H9 (cell line): Measurements from ENCODE around the gene ZNF746. TPM values are rescaled to one million over a fixed set of nuclear protein-coding genes. Genes with fewer than 3 reads are reported as not detected.

Source experiments
- DNase-seq: peaks from one replicate; pipeline ENCODE4 v3.0.0-alpha.2; 2017
- H2AFZ ChIP-seq: one replicate; pipeline ENCODE4 v1.6.1; 2013; ENCODE audit warnings: mild to moderate bottlenecking, low read length, control low read depth, moderate library complexity
- H2AK5ac ChIP-seq: 2 replicates; pipeline ENCODE4 v1.6.1; 2013; ENCODE audit warnings: low read length, control low read depth, mixed read lengths; ENCODE audit not compliant: insufficient read length
- H2BK120ac ChIP-seq: one replicate; pipeline ENCODE4 v1.6.1; 2013; ENCODE audit warnings: low read depth, mild to moderate bottlenecking, low read length, control low read depth, inconsistent platforms; ENCODE audit not compliant: poor library complexity, severe bottlenecking
- H2BK12ac ChIP-seq: 2 replicates; pipeline ENCODE4 v1.6.1; 2013; ENCODE audit warnings: low read length, control low read depth, mixed read lengths, low read depth; ENCODE audit not compliant: insufficient read length
- H2BK15ac ChIP-seq: 2 replicates; pipeline ENCODE4 v1.6.1; 2013; ENCODE audit warnings: low read depth, low read length, control low read depth
- H2BK20ac ChIP-seq: one replicate; pipeline ENCODE4 v1.6.1; 2013; ENCODE audit warnings: low read depth, mild to moderate bottlenecking, low read length, control low read depth, inconsistent platforms; ENCODE audit not compliant: poor library complexity, severe bottlenecking
- H2BK5ac ChIP-seq: 2 replicates; pipeline ENCODE4 v1.6.1; 2013; ENCODE audit warnings: low read length, control low read depth, mixed read lengths; ENCODE audit not compliant: insufficient read length
- H3K14ac ChIP-seq: 2 replicates; pipeline ENCODE4 v1.6.1; 2013; ENCODE audit warnings: low read length, control low read depth; ENCODE audit not compliant: insufficient read depth
- H3K18ac ChIP-seq: 2 replicates; pipeline ENCODE4 v1.6.1; 2013; ENCODE audit warnings: low read depth, mild to moderate bottlenecking, mixed read lengths, low read length, control low read depth; ENCODE audit not compliant: insufficient read length
- H3K23ac ChIP-seq: 2 replicates; pipeline ENCODE4 v1.6.1; 2013; ENCODE audit warnings: low read length, control low read depth, mixed read lengths, low read depth; ENCODE audit not compliant: insufficient read length
- H3K23me2 ChIP-seq: 2 replicates; pipeline ENCODE4 v1.6.1; 2013; ENCODE audit warnings: low read depth, mild to moderate bottlenecking, mixed read lengths, low read length, control low read depth; ENCODE audit not compliant: insufficient read length, poor library complexity, severe bottlenecking
- H3K27ac ChIP-seq: 2 replicates; pipeline ENCODE4 v1.5.1; 2013; ENCODE audit warnings: low read length, control low read depth, mixed read lengths, low read depth; ENCODE audit not compliant: insufficient read length
- H3K27me3 ChIP-seq: 2 replicates; pipeline ENCODE4 v1.6.1; 2013; ENCODE audit warnings: low read length, control low read depth, inconsistent platforms; ENCODE audit not compliant: insufficient read depth
- H3K4ac ChIP-seq: 2 replicates; pipeline ENCODE4 v1.6.1; 2013; ENCODE audit warnings: low read depth, mild to moderate bottlenecking, control low read depth, inconsistent platforms, low read length, moderate library complexity
- H3K4me1 ChIP-seq: 2 replicates; pipeline ENCODE4 v1.6.1; 2013; ENCODE audit warnings: low read length, control low read depth, inconsistent platforms; ENCODE audit not compliant: insufficient read depth
- H3K4me2 ChIP-seq: 2 replicates; pipeline ENCODE4 v1.6.1; 2013; ENCODE audit warnings: low read length, control low read depth, mixed read lengths; ENCODE audit not compliant: insufficient read length, insufficient read depth
- H3K56ac ChIP-seq: 2 replicates; pipeline ENCODE4 v1.6.1; 2013; ENCODE audit warnings: low read depth, mild to moderate bottlenecking, mixed read lengths, low read length, control low read depth; ENCODE audit not compliant: insufficient read length
- H3K79me1 ChIP-seq: 2 replicates; pipeline ENCODE4 v1.6.1; 2013; ENCODE audit warnings: low read depth, mild to moderate bottlenecking, moderate library complexity, low read length, control low read depth, inconsistent platforms; ENCODE audit not compliant: insufficient read depth, poor library complexity, severe bottlenecking
- H3K79me2 ChIP-seq: 2 replicates; pipeline ENCODE4 v1.6.1; 2013; ENCODE audit warnings: low read length, control low read depth, inconsistent platforms; ENCODE audit not compliant: insufficient read depth
- H3K9ac ChIP-seq: 2 replicates; pipeline ENCODE4 v1.6.1; 2013; ENCODE audit warnings: low read length, control low read depth, mixed read lengths; ENCODE audit not compliant: insufficient read length; ENCODE audit errors: extremely low read depth
- H3K9me3 ChIP-seq: one replicate; pipeline ENCODE4 v1.6.1; 2013; ENCODE audit warnings: low read depth, low read length, inconsistent platforms; ENCODE audit not compliant: control insufficient read depth
- H3T11ph ChIP-seq: one replicate; pipeline ENCODE4 v1.6.1; 2013; ENCODE audit warnings: mild to moderate bottlenecking, low read length, control low read depth, inconsistent platforms
- H4K20me1 ChIP-seq: one replicate; pipeline ENCODE4 v1.6.1; 2013; ENCODE audit not compliant: control insufficient read depth, insufficient read length, insufficient read depth
- H4K5ac ChIP-seq: 2 replicates; pipeline ENCODE4 v1.6.1; 2013; ENCODE audit warnings: low read depth, mild to moderate bottlenecking, mixed read lengths, low read length, control low read depth; ENCODE audit not compliant: insufficient read length
- H4K8ac ChIP-seq: replicated peaks from 2 replicates; pipeline ENCODE4 v1.6.1; 2013; ENCODE audit warnings: low read length, control low read depth, mixed read lengths, low read depth; ENCODE audit not compliant: insufficient read length
- H4K91ac ChIP-seq: 2 replicates; pipeline ENCODE4 v1.6.1; 2013; ENCODE audit warnings: low read depth, mild to moderate bottlenecking, moderate library complexity, mixed read lengths, low read length, control low read depth; ENCODE audit not compliant: insufficient read length
- H3K27ac Mint-ChIP-seq, 3 experiments: 2 replicates in 2 of 3; 3 replicates in 1 of 3; pipeline ENCODE4 v1.8.0; 2020 to 2021; ENCODE audit warnings: mixed read lengths in 3 of 3, mild to moderate bottlenecking in 1 of 3, moderate library complexity in 1 of 3
- H3K27me3 Mint-ChIP-seq: 2 replicates; pipeline ENCODE4 v1.8.0; 2021; ENCODE audit warnings: low read depth, mild to moderate bottlenecking, moderate library complexity, mixed read lengths
- H3K36me3 Mint-ChIP-seq, 3 experiments: 2 replicates in 2 of 3; 3 replicates in 1 of 3; pipeline ENCODE4 v1.8.0; 2020 to 2021; ENCODE audit warnings: low read depth in 3 of 3, mixed read lengths in 3 of 3; ENCODE audit not compliant: insufficient read depth in 1 of 3
- H3K4me1 Mint-ChIP-seq, 2 experiments: 2 replicates each; pipeline ENCODE4 v1.8.0; 2020; ENCODE audit warnings: mixed read lengths in 2 of 2
- H3K4me3 Mint-ChIP-seq, 2 experiments: 2 replicates in 1 of 2; 3 replicates in 1 of 2; pipeline ENCODE4 v1.8.0; 2020 to 2021; ENCODE audit warnings: mild to moderate bottlenecking in 2 of 2, mixed read lengths in 2 of 2, moderate library complexity in 1 of 2
- H3K9me3 Mint-ChIP-seq, 2 experiments: 2 replicates in 1 of 2; 3 replicates in 1 of 2; pipeline ENCODE4 v1.8.0; 2020; ENCODE audit warnings: mild to moderate bottlenecking in 2 of 2, mixed read lengths in 2 of 2, moderate library complexity in 1 of 2
- CTCF ChIP-seq: fragments of 200-600 bp; sonication (generic); conservative IDR thresholded peaks from 3 replicates; pipeline ENCODE4 v1.8.0; 2021; ENCODE audit warnings: antibody characterized with exemption, mild to moderate bottlenecking
- WGBS: extraction: QIAGEN DNeasy Blood & Tissue Kit; methylation state at CpG from one replicate; pipeline ENCODE4 v1.1.7; 2013; ENCODE audit warnings: missing lambda C conversion rate, low lambda C conversion rate, mixed read lengths; ENCODE audit not compliant: insufficient read length; ENCODE audit errors: extremely low coverage; 5-methylcytosine and 5-hydroxymethylcytosine counted together
- total RNA-seq: library from RNA; stranded (reverse); gene quantifications from 2 replicates; pipeline ENCODE4 v1.2.1, GENCODE V29; 2021

Gene ZNF746
- total RNA-seq, 1 experiment from 2014 or later, result 26.7 TPM

GRCh38 chr7:149427096-149427680 is 70.4 kb downstream of the ZNF746 start:
- no peak overlapping the region for H3K4me3 Mint-ChIP-seq
- Histone ChIP-seq H4K5ac (no peak overlapping the region), H2AFZ (no peak overlapping the region), H2BK20ac (no peak overlapping the region), H2BK120ac (no peak overlapping the region), H3K27ac (no peak overlapping the region), H3K9me3 (no peaks in the 10 kb centered on the region), H4K20me1 (no peaks in the 10 kb centered on the region), H3K14ac (no peak overlapping the region), H3K4me2 (no peak overlapping the region), H3K4me1 (no peaks in the 10 kb centered on the region), H4K91ac (no peak overlapping the region), H3K4ac (no peak overlapping the region), H3K23me2 (no peaks in the 10 kb centered on the region), H3T11ph (no peak overlapping the region), H2BK12ac (no peak overlapping the region), H2AK5ac (no peak overlapping the region), H4K8ac (no peak overlapping the region), H2BK5ac (no peak overlapping the region), H3K9ac (no peak overlapping the region), H3K56ac (no peak overlapping the region), H3K79me2 (no peaks in the 10 kb centered on the region), H3K79me1 (no peaks in the 10 kb centered on the region), H3K27me3 (no peaks in the 10 kb centered on the region), H2BK15ac (no peak overlapping the region), H3K23ac (no peak overlapping the region), H3K18ac (no peak overlapping the region)
- peaks cover 14% of the 10 kb centered on the region for H3K27me3 Mint-ChIP-seq
- peaks cover 5 to 11% (median 6%) of the 10 kb centered on the region in 3 experiments; a peak in 5 of 7 replicates for H3K36me3 Mint-ChIP-seq
- H3K4me1 Mint-ChIP-seq, result no peaks in the 10 kb centered on the region
- H3K9me3 Mint-ChIP-seq, result no peaks in the 10 kb centered on the region
- TF ChIP-seq CTCF, result no peak
- no CpG with 5 or more reads among the region's 4 CpGs for WGBS
- no peak for DNase-seq
- no peak overlapping the region for H3K27ac Mint-ChIP-seq
